Epithelial cell of esophagus (primary cell): ENCODE results near the gene ANKRD33B.

ENCODE experiments used
- DNase-seq: peaks from one replicate; pipeline ENCODE4 v3.0.0; 2010; ENCODE audit warnings: low read depth
- H3K4me3 ChIP-seq: 2 replicates; pipeline ENCODE4 v1.5.1; 2011; ENCODE audit warnings: mild to moderate bottlenecking, low read length, control low read depth
- TF ChIP-seq, protein P1 (sequence below): IDR thresholded peaks from 2 replicates; pipeline ENCODE4 v1.5.1; 2011; ENCODE audit warnings: low read depth, mild to moderate bottlenecking, low read length, control low read depth, inconsistent platforms; ENCODE audit not compliant: insufficient read depth; ENCODE audit errors: missing control alignments

Gene ANKRD33B

DNA sequence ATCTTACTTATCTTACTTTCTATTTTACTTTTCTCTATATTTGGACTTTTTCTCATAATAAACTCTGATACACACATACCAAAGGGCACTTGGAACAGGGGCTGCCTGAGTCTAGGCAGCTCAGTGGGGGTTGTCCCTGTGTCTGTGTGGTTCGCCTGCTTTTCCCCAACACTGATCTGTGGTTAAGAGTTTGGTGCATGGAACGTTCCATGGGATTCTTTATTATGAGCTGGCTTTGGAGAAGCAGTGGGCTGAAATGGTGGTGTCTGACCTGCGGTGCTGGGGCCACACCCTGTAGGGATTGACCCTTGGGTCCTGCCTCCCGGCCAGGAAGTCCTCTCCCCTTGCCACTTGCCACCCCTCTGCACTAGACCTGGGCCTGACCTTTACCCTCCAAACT is 47.4 kb downstream of the ANKRD33B start:
- DNase-seq: no peak
- no peak overlapping the region for H3K4me3 ChIP-seq
- TF ChIP-seq, protein P1, sequence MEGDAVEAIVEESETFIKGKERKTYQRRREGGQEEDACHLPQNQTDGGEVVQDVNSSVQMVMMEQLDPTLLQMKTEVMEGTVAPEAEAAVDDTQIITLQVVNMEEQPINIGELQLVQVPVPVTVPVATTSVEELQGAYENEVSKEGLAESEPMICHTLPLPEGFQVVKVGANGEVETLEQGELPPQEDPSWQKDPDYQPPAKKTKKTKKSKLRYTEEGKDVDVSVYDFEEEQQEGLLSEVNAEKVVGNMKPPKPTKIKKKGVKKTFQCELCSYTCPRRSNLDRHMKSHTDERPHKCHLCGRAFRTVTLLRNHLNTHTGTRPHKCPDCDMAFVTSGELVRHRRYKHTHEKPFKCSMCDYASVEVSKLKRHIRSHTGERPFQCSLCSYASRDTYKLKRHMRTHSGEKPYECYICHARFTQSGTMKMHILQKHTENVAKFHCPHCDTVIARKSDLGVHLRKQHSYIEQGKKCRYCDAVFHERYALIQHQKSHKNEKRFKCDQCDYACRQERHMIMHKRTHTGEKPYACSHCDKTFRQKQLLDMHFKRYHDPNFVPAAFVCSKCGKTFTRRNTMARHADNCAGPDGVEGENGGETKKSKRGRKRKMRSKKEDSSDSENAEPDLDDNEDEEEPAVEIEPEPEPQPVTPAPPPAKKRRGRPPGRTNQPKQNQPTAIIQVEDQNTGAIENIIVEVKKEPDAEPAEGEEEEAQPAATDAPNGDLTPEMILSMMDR: no peak

DNA sequence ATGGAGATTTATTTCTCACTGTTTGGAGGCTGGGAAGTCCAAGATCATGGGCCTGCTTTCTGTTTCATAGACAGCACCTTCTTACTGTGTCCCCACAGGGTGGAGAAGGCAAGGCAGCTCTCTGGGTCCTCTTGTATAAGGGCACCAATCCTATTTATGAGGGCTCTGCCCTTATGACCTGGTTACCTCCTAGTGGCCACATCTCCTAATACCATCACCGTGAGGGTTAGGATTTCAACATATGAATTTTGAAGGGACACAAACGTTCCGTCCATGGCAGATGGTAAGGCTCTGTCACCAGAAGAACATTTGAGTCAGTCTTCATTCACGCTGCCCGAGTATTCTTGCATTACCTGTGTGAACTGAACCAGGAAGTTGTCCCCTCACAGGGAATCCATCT is 48.4 kb downstream of the ANKRD33B start:
- no peak overlapping the region for H3K4me3 ChIP-seq
- DNase-seq: no peak
- TF ChIP-seq, protein P1: no peak

DNA sequence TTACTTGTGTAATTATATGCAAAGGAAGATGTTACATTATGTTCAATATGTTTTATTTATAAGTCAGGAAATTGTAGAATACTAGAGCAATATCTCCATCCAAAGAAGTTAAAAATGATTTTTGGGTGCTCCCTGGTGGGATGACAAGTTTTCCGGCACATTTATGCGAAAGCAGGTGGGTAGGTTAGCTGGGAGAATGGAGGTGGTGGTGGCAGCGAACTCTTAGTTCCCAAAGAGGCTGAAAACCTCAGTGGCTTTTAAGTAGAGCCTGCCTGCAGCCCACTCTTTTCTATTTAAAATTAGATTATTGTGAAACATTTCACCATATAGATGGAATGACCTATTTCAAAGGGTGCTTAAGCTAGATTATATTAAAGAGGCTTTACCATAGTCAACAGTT is 51.8 kb downstream of the ANKRD33B start:
- TF ChIP-seq, protein P1: no peak
- DNase-seq: no peak
- H3K4me3 ChIP-seq: no peak overlapping the region

DNA sequence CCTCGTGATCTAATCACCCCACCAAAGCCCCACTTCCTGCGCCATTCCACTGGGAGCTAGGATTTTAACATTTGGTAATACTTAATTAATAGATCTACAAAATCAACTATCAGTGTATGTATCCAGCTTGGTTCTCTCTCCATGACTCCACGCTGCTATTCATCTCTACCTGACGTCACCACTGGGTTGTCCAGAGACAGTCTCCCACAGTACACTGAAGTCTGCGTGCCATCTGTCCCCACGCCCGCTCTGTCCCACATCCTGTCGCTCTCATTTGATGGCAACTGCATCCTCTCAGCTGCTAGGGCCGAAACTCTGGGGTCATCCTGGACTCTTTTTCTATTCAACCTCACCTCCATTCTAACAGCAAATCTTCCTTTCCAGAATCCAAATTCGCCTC is 53.2 kb downstream of the ANKRD33B start:
- TF ChIP-seq, protein P1: no peak
- DNase-seq: no peak
- no peak overlapping the region for H3K4me3 ChIP-seq

DNA sequence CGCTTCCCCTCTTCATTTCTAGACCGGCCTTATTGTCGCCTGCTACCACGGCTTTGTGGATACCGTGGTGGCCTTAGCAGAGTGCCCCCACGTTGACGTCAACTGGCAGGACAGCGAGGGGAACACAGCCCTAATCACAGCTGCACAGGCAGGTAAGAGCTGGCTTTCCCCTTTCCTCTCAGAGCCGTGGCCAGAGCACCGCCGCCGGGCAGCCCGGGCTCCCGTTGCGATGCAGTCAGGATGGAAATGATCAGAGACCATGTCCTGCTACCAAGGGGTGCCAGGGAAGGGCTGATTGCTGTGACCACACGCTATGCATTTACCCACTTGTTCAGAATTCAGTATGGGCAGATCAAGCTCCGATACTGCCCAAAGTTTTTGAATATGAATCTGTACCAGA is 54.4 kb downstream of the ANKRD33B start:
- H3K4me3 ChIP-seq: no peak overlapping the region
- TF ChIP-seq, protein P1: no peak
- no peak for DNase-seq

DNA sequence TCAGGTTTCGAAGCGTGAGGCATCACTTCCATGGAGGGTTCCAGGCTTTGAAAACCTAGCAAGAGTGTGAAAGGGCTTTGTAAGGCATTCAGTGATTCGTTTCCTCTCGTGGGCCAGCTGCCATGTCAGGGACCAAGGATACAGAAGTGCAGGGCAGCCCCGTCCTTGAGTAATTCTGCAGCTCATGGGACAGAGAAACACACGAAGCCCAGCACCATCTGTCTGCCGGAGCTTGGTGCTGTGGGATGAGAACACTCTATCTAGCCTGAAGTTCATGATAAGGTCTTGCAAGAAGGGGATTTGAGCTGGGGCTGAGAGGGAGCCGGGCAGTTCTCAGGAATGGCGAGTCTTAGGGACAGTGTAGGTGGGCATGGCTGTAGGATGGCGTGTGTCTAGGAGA is 55.8 kb downstream of the ANKRD33B start:
- DNase-seq: no peak
- TF ChIP-seq, protein P1: no peak
- H3K4me3 ChIP-seq: no peak overlapping the region

DNA sequence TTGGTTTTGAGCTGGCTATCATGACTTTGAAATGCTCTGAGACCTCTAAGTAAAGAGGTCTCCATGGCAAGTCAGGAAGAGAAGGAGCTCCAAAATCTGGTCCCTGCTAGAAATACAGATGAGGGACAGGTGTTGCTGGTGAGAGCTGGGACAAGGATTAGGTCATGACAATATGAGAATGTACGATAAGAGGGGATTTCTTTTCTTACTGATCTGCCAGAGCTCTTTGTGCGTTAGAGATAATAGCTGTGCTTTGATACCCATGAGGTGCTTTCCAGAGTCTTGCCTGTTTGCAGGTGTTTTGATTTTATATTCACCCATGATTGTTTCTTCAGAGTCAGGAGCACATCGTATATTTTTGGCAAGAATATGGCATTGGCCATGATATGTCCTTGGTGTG is 56.5 kb downstream of the ANKRD33B start:
- DNase-seq: no peak
- TF ChIP-seq, protein P1: no peak
- no peak overlapping the region for H3K4me3 ChIP-seq
